ENCODE results near the gene NME3. TPM values are rescaled to one million over a fixed set of nuclear protein-coding genes. Genes with fewer than 3 reads are reported as not detected.

Gene NME3
- total and polyA plus RNA-seq, 4 donors: 33.0 to 379 (median 61.9) TPM

DNA sequence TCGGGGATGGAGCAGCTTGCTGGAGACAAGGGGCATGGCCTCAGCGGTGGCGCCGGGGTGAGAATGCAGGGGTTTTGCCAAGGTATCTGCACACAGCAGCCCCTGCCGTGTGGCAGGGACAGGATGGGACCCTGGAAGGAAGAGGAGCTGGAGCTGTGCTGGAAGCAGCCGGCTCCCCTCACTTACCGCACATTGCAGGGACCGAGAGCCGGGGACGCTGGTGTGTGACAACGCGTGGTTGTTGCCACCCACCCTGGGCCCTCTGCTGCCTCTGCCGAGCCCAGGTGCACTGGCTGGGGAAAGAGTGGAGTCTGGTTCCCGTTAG lies 14.5 kb upstream of the NME3 start:
- Histone ChIP-seq H3K4me3 (ENCODE audit: low read length in 2 of 2) (no peak overlapping the region), H3K27me3 (ENCODE audit: control insufficient read depth in 1 of 2, insufficient read depth in 2 of 2, low read length in 1 of 2) (no peaks in the 10 kb centered on the region), H3K9me3 (ENCODE audit: control insufficient read depth, low read length) (no peaks in the 10 kb centered on the region), H3K27ac (ENCODE audit: low read depth in 1 of 2, low read length in 2 of 2) (no peak overlapping the region), H3K4me1 (ENCODE audit: control insufficient read depth in 1 of 2, insufficient read depth in 2 of 2, low read length in 2 of 2) (no peaks in the 10 kb centered on the region), H3K36me3 (ENCODE audit: control insufficient read depth in 1 of 2, insufficient read depth in 2 of 2, low read length in 1 of 2) (no peaks in the 10 kb centered on the region)
- DNase-seq (peak in 1 of 2 donors; percentile 51), ATAC-seq (ENCODE audit: low FRiP score) (no peak)
- WGBS, 2 donors: 85 to 89% methylated on average over 14 of the region's 14 CpGs
- intact Hi-C loops (cut with DNase I): no loop called here

DNA sequence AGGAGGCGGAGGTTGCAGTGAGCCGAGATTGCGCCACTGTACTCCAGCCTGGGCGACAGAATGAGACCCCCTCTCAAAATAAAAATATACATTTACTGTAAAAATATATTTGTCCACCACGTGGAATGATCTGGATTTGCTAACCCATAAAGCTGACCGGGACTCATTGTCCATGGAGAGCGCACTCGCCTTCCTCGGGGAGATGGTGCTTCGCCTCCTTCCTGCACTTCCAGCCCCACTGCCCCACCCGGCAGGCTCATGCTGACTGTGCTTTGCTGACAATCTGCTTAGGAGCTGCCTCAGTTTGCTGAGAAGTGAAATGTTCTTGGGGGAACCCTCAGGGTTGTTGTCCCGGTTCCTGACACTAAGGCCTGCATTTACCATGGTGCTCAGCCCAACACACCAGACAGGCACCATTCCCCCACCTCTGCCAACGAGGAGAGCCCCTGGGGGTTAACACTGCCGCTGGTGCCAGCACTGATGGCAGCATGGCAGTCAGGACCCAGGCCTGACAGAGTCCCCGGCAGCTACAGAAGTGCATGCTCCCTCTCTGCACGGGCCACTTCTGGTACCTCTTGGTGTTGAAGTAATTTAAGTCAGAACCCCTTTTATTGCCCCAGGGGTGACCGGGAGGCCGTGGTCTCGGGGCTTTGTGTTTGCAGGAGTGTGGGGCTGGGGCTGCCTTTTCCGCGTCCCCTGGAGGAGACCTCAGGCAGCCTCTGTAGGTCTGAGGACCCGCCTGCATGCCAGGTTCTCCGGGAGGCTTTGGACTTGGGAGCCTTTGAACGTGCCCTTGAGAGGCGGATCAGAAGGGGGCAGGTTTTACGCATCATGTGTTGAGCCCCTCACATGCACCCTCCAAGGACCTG lies 13.9 kb upstream of the NME3 start:
- 85% methylated on average over 26 of the region's 26 CpGs for WGBS, 2 donors
- intact Hi-C loops (cut with DNase I): loop anchor here in 1 of 2 donors (5.0 kb wide), 2 partner anchors 42 to 478 kb away; partner anchors contain the start of genes FAHD1, HAGH and UBE2I
- no peaks in the 10 kb centered on the region for H3K4me1 ChIP-seq (ENCODE audit: control insufficient read depth in 1 of 2, insufficient read depth in 2 of 2, low read length in 2 of 2)

DNA sequence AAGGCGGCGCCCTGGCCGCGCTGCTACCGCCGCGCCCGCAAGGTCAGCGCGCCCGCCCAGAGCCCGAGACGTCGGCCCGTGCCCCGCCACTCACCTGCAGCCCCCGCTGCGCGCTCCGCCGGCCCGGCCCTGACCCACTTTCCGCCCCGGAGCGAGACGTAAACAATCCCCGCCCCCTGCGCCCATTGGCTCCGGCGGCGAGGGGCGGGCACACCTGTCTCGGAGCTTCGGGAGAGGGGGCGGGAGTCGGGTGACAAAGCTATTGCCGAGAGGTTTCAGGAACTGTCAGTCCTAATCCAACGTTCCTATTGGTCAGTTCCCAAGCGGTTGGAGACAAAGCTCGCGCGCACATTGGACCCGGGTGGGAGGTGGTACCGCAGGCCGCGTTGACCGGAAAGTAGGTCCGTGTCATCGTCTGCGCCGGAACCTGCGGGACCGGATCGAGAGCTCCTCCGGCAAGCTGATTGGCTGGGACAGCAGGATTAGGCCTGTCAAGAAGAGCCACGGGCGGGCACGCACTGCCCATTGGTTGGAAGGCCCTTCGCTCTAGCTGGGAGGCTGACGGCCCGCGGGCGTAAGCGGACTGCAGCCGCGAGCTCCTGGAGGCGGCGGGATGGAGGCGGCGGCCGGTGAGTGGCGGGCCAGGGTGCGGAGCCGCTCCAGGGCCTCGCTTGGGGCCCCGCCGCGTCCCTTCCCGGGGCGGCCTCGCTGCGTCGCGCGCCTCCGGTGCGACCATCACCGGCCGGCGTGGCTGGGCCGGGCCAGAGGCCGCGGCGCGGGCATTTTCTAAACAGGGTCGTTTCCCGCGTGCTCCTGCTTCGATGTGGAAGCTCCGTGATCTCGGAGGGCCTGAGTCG lies 11.3 kb upstream of the NME3 start, which contains the start of the genes NUBP2 and SPSB3:
Gene NUBP2 (plus strand): TSS at position 553 of the 857 bp plus-strand sequence. CDS start 61 bp downstream, at position 614.
Gene SPSB3 (minus strand): TSS at position 164 of the 857 bp plus-strand sequence. CDS start 1,088 bp downstream, outside the sequence.
- Histone ChIP-seq H3K27ac (ENCODE audit: low read depth in 1 of 2, low read length in 2 of 2) (peak within 1 kb of the TSS in 1 of 2 donors; percentile 53), H3K4me3 (ENCODE audit: low read length in 2 of 2) (peak within 1 kb of the TSS; percentile 77 to 81), H3K36me3 (ENCODE audit: control insufficient read depth in 1 of 2, insufficient read depth in 2 of 2, low read length in 1 of 2) (no peaks in the 10 kb centered on the region), H3K27me3 (ENCODE audit: control insufficient read depth in 1 of 2, insufficient read depth in 2 of 2, low read length in 1 of 2) (no peaks in the 10 kb centered on the region), H3K9me3 (ENCODE audit: control insufficient read depth, low read length) (no peaks in the 10 kb centered on the region), H3K4me1 (ENCODE audit: control insufficient read depth in 1 of 2, insufficient read depth in 2 of 2, low read length in 2 of 2) (no peaks in the 10 kb centered on the region)
- intact Hi-C loops (cut with DNase I): loop anchor here in 1 of 2 donors (5.0 kb wide), 2 partner anchors 45 to 475 kb away; partner anchors contain the start of genes FAHD1, HAGH and UBE2I
- 0% methylated on average over 69 to 102 of the region's 102 CpGs for WGBS, 2 donors
- peak; percentile 100 for DNase-seq
- peak; percentile 96 for ATAC-seq (ENCODE audit: low FRiP score)

More for the DNA sequence above, 13.9 kb upstream of the NME3 start:
- Histone ChIP-seq H3K9me3 (ENCODE audit: control insufficient read depth, low read length) (no peaks in the 10 kb centered on the region), H3K4me3 (ENCODE audit: low read length in 2 of 2) (no peak overlapping the region), H3K36me3 (ENCODE audit: control insufficient read depth in 1 of 2, insufficient read depth in 2 of 2, low read length in 1 of 2) (no peaks in the 10 kb centered on the region), H3K27ac (ENCODE audit: low read depth in 1 of 2, low read length in 2 of 2) (no peak overlapping the region), H3K27me3 (ENCODE audit: control insufficient read depth in 1 of 2, insufficient read depth in 2 of 2, low read length in 1 of 2) (no peaks in the 10 kb centered on the region)
- no peak for ATAC-seq (ENCODE audit: low FRiP score)
- no peak for DNase-seq

DNA sequence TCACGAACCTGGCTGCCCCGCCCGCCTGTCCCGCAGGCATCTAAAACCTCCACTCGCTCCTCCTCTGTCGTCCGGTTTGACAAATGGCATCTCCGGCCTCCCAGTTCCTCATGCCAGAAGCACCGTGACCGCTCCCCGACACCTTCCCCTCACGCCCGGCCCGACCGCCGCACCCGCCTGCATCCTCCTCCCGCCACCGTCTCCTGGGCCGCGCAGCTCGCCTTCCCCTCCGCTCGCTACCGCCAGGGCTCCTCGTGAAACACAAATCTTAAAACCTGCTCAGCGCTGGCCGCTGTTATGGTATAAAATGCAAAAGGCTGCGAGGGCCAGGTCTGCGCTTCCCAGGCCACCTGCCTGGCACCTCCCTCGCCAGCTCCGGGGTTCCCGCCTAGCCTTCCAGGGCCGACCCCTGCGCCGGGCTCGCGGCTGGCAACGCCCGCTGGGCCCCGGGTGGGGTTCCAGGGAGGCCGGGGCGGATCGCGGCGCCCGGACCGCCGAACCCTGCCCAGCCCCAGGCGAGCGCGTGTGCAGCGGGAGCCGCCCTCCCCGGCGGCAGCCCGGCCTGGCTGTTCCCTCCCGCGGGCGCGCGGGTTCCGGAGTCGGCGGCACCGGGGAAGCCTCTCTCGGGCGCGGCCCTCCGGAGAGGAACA lies 10.5 kb upstream of the NME3 start:
- no peaks in the 10 kb centered on the region for H3K4me1 ChIP-seq (ENCODE audit: control insufficient read depth in 1 of 2, insufficient read depth in 2 of 2, low read length in 2 of 2)
- no peaks in the 10 kb centered on the region for H3K9me3 ChIP-seq (ENCODE audit: control insufficient read depth, low read length)
- H3K27ac ChIP-seq (ENCODE audit: low read depth in 1 of 2, low read length in 2 of 2): peak overlapping the region in 1 of 2 donors; percentile 34
- intact Hi-C loops (cut with DNase I): loop anchor here in 1 of 2 donors (5.0 kb wide), 2 partner anchors 45 to 475 kb away; partner anchors contain the start of genes FAHD1, HAGH and UBE2I
- no peaks in the 10 kb centered on the region for H3K27me3 ChIP-seq (ENCODE audit: control insufficient read depth in 1 of 2, insufficient read depth in 2 of 2, low read length in 1 of 2)
- 1% methylated on average over 50 to 70 of the region's 70 CpGs for WGBS, 2 donors
- peak in 1 of 2 donors; percentile 64 for DNase-seq
- peak overlapping the region; percentile 68 to 77 for H3K4me3 ChIP-seq (ENCODE audit: low read length in 2 of 2)
- peak; percentile 6 for ATAC-seq (ENCODE audit: low FRiP score)
- H3K36me3 ChIP-seq (ENCODE audit: control insufficient read depth in 1 of 2, insufficient read depth in 2 of 2, low read length in 1 of 2): peaks cover 0 to 5% of the 10 kb centered on the region in 2 donors

DNA sequence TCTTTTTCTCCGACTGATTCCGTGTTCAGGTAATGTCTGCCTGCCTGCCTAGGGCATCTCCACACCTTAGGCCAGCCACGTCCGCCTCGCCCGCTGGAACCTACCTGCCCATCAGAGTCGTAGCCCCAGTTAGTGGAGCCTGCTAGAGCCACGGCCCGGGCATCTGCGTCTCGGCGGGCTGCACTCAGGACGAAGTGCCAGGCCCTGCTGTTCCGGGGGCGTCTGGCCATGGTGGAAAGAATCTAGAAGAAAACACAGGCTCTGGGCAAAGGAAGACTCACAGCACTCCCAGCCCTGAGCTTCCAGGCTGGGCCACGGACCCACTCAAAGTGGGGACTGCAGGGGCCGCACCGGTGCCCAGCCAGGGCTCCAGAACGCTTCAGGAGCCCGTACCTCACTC lies 9.9 kb upstream of the NME3 start:
- Histone ChIP-seq H3K36me3 (ENCODE audit: control insufficient read depth in 1 of 2, insufficient read depth in 2 of 2, low read length in 1 of 2) (peaks cover 0 to 7% of the 10 kb centered on the region in 2 donors), H3K27me3 (ENCODE audit: control insufficient read depth in 1 of 2, insufficient read depth in 2 of 2, low read length in 1 of 2) (no peaks in the 10 kb centered on the region), H3K9me3 (ENCODE audit: control insufficient read depth, low read length) (no peaks in the 10 kb centered on the region), H3K4me1 (ENCODE audit: control insufficient read depth in 1 of 2, insufficient read depth in 2 of 2, low read length in 2 of 2) (no peaks in the 10 kb centered on the region), H3K27ac (ENCODE audit: low read depth in 1 of 2, low read length in 2 of 2) (no peak overlapping the region), H3K4me3 (ENCODE audit: low read length in 2 of 2) (peak overlapping the region in 1 of 2 donors; percentile 77)
- ATAC-seq (ENCODE audit: low FRiP score): no peak
- intact Hi-C loops (cut with DNase I): loop anchor here in 1 of 2 donors (5.0 kb wide), 2 partner anchors 46 to 474 kb away; partner anchors contain the start of genes FAHD1, HAGH and UBE2I
- DNase-seq: peak in 1 of 2 donors; percentile 50
- WGBS, 2 donors: 58 to 59% methylated on average over 20 of the region's 20 CpGs

- Histone ChIP-seq H3K27me3 (ENCODE audit: control insufficient read depth in 1 of 2, insufficient read depth in 2 of 2, low read length in 1 of 2) (no peaks in the 10 kb centered on the region), H3K9me3 (ENCODE audit: control insufficient read depth, low read length) (no peaks in the 10 kb centered on the region), H3K36me3 (ENCODE audit: control insufficient read depth in 1 of 2, insufficient read depth in 2 of 2, low read length in 1 of 2) (peaks cover 0 to 7% of the 10 kb centered on the region in 2 donors), H3K27ac (ENCODE audit: low read depth in 1 of 2, low read length in 2 of 2) (no peak overlapping the region), H3K4me1 (ENCODE audit: control insufficient read depth in 1 of 2, insufficient read depth in 2 of 2, low read length in 2 of 2) (no peaks in the 10 kb centered on the region), H3K4me3 (ENCODE audit: low read length in 2 of 2) (no peak overlapping the region)
- 67 to 69% methylated on average over 6 of the region's 6 CpGs for WGBS, 2 donors
- intact Hi-C loops (cut with DNase I): loop anchor here in 1 of 2 donors (5.0 kb wide), 2 partner anchors 47 to 473 kb away; partner anchors contain the start of genes FAHD1, HAGH and UBE2I
- DNase-seq: peak in 1 of 2 donors; percentile 24
- ATAC-seq (ENCODE audit: low FRiP score): no peak
Observed at GRCh38 chr16:1780677-1781072, 9.3 kb upstream of the NME3 start.

DNA sequence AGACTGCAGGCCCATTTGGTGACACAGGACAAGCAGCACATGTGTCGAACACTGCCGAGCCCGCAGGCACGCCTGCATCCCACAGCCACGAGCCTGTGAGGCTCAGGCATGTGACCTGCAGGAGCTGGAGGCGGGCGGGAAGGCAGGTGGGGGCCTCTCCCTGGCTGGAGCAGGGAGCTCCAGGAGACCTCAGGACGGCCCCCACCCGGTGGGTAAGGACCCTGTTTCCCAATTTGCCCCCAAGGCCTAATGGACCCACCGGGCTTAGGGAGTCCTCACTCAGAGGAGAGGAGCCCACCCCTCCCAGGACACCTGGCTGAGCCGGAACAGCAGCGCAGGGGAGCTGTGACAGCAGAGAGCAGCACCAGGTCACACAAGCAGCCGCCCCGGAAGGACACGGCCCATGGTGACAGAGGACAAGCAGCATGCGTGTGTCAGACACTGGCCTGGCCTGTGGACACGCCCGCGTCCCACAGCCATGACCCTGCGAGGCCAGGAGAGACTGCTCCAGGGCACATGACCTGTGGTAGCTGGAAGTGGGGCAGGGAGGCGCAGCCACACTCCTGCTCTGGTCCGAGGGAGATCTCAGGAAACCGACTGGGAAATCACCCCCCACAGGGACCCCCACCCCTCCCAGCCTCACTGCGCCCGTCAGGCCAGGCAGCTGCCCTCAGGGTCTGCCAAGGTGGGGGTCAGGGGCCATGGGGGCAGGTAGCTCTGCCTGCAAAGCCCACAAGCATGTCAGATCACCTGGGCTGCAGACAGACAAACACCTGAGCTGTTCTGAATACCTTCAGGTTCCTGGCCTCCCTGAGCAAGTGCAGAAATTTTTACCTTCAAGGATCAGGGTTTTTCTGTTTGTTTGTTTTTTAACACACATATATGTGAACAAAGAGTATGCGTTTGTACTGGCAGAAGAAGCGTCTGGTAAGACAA lies 8.7 kb upstream of the NME3 start:
- H3K27ac ChIP-seq (ENCODE audit: low read depth in 1 of 2, low read length in 2 of 2): no peak overlapping the region
- DNase-seq (peak in 1 of 2 donors; percentile 38), ATAC-seq (ENCODE audit: low FRiP score) (no peak)
- peaks cover 0 to 7% of the 10 kb centered on the region in 2 donors for H3K36me3 ChIP-seq (ENCODE audit: control insufficient read depth in 1 of 2, insufficient read depth in 2 of 2, low read length in 1 of 2)
- no peaks in the 10 kb centered on the region for H3K27me3 ChIP-seq (ENCODE audit: control insufficient read depth in 1 of 2, insufficient read depth in 2 of 2, low read length in 1 of 2)
- no peak overlapping the region for H3K4me3 ChIP-seq (ENCODE audit: low read length in 2 of 2)
- no peaks in the 10 kb centered on the region for H3K9me3 ChIP-seq (ENCODE audit: control insufficient read depth, low read length)
- intact Hi-C loops (cut with DNase I): loop anchor here in 1 of 2 donors (5.0 kb wide), 2 partner anchors 47 to 473 kb away; partner anchors contain the start of genes FAHD1, HAGH and UBE2I
- no peaks in the 10 kb centered on the region for H3K4me1 ChIP-seq (ENCODE audit: control insufficient read depth in 1 of 2, insufficient read depth in 2 of 2, low read length in 2 of 2)
- WGBS, 2 donors: 75 to 79% methylated on average over 25 to 27 of the region's 27 CpGs
